GM21360 (cell line): ENCODE results near the gene SNX5.
A peak's percentile ranks its signal among the peaks of the same experiment; 100 is the strongest.

Source experiments
- ATAC-seq: cut with Tn5 transposase; IDR thresholded peaks from one replicate; pipeline ENCODE4 v1.9.1; 2021; ENCODE audit warnings: mild to moderate bottlenecking, moderate library complexity; ENCODE audit not compliant: unreplicated experiment

The SNX5 gene

DNA sequence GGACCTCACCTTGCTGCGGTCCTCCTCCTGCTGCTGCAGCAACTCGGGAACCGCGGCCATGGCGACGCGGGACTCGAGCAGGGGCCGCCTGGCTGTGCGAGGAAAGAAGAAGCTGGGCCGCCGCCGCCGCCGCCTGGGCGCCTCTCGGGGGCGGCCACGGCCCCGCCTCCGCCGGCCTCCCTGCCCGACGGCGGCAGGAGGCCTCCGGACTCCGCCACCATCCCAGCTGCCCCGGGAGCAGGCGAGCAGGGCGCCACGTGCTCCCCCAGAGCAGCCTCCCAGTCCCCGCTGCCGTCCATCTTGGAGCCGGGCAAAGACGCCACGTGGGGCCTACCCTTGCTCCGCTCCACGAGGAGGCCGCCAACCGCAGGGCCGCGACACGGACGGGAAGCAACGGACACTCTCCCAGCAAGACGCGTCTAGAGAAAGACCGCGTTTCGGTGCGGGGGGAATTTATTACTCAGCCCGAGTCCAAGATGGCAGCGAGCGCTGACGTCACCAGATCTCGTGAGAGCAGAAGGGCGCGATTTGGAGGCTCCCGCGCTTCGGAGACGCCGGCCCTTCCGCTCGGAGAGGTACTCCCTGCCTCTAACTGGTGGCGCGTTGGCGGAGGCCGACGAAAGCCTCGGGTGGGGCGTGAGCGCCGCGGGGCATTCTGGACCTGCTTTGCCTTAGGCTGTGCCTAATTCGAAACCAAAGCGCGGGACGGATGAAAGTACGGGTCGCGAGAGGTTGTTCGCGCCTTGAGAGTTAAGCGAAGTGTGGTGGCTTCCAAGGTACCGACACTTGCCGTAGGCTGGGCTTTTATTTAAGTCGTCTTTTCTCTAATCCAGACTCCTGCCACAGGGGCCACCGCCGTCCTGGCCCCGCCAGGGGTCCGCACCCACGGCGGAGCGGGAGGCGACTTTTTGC is at the start of gene SNX5, which contains the start of gene MGME1:
SNX5 (minus strand) TSS at position 429 of the 912 bp plus-strand sequence; CDS start at position 60, 369 bp downstream.
MGME1 (plus strand) TSS at position 653 of the 912 bp plus-strand sequence. CDS start 842 bp downstream, outside the sequence.
- ATAC-seq = peak; percentile 78

DNA sequence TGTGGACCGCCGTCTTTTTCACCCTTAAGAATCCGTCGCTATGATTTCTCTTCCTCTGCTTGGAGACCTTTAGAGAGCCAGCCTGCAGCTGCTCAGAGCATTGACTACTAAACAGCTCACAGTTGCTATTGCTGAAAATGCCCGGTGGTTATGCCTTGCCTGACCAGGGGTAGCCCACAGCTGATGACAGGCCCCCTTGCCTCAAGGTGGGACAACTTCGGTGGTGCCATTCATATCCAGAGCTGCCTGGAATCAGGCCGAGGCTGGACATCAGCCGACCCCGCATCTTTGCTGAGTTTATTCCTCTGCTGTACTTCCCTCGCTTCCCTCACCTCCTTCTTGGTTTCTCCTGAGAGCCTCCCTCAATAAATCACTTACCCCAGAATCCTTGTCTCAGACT is 49.5 kb upstream of the SNX5 start:
- no peak for ATAC-seq

DNA sequence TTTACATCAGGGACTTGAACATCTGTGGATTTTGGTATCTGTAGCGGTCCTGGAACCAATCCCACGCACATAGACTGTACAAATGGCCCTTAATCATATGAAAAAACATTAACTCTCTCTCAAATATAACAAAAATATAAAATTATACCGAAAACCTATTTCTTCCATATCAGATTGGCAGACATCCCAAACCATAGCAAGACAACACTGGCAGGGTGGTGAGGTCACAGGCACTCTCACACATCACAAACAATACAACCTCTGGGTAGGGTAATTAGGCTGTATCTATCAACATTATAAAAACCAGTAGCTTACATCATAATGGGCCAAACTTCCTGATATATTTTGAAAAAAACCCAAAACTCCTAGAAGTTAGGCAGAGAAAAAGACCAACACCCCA is 48.2 kb upstream of the SNX5 start:
- no peak for ATAC-seq

DNA sequence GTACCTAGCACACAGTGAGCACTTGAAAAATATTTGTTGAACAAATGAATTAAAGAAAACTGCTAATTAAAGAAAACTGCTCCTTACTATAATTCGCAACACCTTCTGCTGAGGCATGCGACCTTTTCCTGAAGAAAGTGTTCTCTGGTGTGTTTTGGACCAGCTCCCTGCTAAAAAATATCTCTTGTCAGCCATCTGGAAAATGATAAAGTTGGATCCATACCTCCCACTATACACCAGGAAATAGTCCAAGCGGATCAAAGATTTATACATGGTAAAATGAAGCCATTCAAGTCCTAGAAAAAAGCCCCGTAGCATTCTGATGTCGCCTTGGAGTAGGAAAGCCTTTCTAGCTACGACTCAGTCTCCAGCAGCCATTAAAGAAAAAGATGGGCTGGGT is 45.8 kb upstream of the SNX5 start:
- no peak for ATAC-seq

DNA sequence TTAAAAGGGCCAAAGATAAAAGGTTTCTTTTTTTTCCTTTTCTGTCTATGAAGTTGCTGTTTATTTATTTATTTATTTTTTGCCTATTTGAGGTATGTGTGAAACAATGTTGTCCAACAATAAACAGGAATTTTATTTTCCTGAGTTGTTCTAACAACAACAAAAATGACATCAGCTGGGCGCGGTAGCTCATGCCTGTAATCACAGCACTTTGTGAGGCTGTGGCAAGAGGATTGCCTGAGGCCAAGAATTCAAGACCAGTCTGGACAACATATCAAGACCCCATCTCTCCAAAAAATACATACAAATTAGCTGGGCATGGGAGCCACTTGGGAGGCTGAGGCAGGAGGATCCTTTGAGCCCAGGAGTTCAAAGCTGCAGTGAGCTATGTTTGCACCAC is 44.3 kb upstream of the SNX5 start:
- ATAC-seq = no peak

DNA sequence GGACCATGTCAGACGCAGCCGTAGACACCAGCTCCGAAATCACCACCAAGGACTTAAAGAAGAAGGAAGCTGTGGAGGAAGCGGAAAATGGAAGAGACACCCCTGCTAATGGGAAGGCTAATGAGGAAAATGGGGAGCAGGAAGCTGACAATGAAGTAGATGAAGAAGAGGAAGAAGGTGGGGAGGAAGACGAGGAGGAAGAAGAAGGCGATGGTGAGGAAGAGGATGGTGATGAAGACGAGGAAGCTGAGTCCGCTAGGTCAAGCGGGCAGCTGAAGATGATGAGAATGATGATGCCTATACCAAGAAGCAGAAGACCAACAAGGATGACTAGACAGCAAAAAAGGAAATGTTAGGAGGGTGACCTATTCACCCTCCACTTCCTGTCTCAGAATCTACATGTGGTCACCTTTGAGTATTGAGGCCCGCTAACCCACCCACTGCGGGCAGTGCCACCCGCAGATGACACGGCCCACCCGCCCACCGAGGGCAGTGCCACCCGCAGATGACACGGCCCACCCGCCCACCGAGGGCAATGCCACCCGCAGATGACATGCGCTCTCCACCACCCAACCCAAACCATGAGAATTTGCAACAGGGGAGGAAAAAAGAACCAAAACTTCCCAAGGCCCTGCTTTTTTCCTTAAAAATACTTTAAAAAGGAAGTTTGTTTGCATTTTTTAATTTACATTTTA is 43.5 kb upstream of the SNX5 start:
- ATAC-seq = no peak

DNA sequence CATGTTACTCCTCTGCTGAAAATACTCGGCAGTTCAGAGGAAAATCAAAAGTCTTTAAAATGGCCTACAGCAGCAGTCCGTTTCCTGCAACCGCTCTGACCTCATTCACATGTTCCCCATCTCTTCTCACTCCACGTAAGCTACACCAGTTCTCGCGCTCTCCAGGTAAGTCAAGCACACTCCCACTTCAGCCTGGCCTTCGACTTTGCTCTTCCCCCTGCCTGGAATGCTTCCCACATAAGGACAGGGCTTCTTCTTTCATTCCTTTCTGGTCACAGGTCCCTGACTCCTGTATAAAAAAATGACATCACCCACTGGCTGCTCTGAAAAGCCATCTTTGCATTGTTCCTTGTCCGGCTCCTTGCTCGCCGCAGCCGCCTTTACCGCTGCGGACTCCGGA is 42.9 kb upstream of the SNX5 start:
- no peak for ATAC-seq

DNA sequence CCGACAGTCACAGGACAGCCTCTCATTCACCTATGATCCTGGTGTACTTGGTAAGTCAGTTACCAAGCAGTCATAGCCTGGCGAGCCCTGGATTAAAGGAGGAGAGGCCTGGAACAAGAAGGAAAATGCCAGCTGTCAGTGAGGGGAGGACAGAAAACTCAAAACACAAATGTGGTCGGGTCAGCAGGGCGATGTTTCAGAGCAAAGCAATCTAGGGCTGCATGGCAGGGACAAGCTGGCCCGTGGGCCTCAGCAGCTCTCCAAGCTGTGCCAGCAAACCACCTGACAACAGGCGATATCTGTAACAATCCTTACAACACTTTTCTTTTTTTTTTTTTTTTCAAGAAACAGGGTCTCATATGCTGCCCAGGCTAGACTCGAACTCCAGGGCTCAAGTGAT is 40.5 kb upstream of the SNX5 start:
- no peak for ATAC-seq

DNA sequence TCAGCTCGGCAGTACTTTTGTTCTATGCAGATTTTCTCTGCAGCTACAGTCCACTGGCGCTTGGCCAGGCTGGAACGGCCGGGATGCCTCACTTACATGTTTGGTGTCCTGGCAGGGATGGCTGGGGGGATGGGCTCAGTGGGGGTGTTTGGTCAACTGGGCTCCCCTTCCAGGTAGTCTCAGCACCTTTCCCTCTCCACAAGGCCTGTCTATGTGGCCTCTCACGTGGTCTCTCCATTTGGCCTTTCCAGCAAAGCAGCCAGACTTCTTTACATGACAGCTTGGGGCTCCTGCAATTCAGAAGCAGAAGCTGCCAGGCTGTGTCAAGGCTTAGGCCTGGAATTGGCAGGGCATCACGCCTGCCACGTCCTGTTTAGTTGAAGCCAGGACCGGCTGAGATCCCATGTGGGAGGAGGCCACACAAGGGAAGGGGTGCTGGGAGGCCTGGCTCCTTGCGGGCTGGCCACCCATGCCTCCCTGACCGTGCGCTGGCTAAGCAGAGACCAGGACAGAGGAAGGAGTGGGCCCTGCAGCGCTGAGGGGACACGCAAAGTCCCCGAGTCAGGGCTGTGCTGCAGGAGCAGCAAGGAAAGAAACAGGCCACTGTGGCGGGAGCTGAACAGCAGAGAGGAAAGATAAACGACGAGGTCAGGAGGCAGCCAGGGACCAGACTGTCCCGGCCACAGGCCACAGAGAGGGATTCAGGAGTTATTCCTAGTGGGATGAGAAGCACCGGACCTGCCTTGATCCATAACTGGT is 39.1 kb upstream of the SNX5 start:
- ATAC-seq = no peak

DNA sequence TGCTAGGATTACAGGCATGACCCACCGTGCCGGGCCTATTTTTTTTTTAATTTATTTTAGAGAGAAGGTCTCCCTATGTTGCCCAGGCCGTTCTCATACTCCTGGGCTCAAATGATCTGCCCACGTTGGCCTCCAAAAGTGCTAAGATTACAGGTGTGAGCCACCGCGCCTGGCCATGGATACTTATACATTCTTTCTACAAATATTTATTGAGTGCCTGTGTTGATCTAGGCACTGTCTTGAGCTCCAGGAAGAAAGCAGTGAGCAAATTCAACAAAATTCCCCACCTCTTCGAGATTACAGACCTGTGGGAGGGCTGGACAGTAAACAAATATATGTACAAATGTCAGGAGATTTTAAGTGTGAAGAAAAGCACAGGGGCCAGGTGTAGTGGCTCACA is 38.1 kb upstream of the SNX5 start:
- ATAC-seq = no peak

DNA sequence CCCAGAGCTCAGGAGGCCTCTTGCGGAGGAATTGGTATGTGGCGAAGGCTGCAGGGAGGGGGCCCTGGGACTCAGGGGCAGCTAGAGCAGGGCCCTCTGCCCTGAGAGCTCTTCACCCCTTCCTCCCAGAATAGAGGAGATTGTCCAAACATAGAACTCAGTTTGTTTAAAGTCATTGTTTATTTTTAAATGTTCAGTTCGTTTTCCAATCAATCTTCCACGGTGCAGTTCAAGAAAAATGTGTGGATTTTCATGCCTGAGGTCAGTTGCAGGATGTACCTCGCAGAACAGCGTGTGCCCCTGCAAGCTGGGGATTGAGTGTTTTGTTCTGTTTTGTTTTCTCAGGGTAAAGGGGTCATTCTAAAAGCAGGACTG is 37.4 kb upstream of the SNX5 start:
- ATAC-seq = no peak

DNA sequence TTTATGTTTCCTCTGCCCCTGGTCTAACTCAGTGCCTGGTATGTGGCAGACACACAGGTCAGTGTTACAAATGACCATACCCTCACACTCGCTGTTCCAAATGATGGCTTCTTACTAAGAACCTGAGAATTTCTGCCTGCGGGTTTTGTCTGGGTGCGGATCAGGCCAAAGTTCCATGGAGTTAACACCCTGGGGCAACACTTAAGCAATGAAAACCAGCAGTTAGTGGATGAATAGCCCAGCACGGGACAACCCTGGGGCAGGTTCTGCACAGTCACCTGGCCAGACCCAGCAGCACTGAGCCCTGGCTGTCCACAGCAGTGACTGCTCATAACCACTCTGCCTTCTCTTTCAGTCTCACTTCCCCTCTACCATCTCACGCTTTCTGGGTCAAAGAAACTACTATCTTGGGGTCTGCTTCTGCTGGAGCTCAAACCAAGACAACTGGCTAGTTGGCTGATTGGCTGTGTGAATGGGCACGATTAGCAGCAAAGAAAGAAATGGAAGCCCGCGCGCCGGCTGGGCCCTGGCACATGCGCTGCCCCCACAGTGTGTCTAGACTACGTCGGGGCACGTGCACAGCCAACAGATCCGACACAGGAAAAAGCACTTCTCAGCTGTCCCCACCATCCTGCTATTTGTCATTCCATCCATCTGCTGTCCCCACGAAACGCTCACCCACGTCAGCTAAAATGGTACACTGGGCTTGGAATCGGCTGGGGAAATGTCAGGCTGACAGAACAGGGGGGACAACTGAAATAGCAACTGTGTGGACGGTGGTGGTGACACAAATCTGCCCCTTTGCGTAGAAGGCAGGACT is 36.8 kb upstream of the SNX5 start:
- peak; percentile 83 for ATAC-seq

DNA sequence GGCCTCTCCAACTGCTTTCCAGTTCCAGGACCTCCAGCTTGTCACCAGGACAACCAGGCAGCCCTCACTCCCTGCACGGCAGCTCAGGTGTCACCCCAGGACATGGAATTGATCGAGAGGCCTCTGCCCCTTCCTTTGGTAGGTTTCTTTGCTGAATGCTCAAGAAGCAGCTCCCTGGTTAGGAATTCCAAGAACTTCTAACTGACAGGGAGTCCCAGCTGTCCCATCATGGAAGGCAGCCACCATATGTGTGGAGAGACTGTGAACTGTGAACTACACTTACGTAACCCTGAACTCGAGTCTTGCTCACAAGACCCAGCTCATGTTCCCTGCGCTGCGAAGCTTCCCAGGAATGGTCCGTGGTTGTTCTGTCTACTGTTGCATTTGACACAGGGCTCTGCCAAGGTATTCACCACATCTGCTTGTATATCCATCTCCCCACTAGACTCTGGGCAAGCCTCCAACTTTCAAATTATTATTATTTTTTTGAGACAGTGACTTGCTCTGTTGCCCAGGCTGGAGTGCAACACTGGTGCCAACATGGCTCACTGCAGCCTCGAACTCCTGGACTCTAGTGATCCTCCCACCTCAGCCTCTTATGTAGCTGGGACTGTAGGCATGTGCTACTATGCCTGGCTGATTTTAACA is 35.9 kb upstream of the SNX5 start:
- ATAC-seq = no peak

DNA sequence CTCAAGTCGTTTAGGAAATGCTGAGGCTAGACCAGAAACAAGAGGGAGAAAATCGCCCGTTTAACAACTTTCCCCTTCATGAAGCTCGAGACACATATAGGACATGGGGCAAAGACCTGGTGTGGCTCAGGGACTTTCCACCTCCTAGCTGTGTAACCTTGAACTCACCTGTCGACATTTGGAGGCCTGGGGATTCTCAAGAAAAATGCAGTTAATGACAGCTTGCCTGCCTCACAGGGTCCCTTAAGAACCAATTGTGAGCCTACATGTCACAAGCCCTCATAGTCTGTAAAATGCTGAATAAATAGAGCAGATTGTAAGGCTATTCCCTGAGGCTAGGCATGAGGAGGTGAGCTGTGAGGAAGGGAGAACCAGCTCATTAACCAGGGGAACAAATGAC is 35.3 kb upstream of the SNX5 start:
- peak; percentile 45 for ATAC-seq

DNA sequence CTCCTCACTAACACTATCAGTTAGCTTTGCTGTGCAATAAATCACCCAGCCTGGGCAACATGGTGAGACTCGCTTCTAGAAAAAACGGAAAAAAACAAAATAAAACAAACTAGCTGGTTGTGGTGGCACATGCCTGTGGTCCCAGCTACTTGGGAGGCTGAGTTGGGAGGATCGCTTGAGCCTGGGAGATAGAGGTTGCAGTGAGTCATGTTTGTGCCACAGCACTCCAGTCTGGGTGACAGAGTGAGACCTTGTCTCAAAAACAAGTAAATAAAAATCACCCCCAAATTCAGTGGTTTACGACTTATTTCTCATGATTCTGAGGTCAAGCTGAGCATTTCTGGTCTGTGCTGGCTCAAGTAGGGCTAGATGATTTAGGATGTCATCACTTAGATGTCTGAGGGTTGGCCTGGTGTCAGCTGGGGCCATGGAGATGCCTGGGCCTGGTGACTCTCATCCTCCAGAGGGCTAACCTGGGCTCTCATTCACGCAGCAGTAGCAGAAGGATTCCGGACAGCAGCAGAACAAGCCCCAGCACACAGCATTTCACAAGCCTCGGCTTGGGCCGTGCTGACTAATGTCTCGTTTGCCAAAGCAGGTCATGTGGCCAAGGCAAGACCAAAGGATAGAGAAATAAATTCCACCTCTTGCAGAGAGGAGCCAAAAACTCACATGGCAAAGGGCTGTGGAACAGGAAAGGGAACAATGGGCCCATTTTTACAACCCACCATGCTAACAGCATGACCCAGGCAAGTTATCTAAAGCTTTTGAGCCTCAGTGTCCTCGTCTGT is 32.7 kb upstream of the SNX5 start:
- ATAC-seq = no peak

DNA sequence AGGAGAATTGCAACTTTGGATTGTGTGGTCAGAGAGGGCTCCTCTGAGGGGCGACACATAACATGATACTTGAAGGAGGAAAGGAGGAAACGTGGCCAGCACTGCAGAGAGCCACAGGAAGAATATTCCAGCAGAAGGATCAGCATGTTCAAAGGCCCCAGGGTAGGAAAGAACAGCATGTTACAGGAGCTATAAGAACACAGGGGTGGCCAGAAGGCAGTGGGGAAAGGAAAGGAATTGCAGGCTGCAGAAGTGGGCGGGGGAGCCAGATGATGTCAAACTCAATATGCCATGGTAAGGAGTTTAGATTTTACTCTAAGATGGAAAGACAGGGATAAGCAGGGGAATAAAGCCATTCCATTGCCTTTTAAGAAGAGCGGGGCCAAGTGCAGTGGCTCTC is 31.0 kb upstream of the SNX5 start:
- no peak for ATAC-seq

DNA sequence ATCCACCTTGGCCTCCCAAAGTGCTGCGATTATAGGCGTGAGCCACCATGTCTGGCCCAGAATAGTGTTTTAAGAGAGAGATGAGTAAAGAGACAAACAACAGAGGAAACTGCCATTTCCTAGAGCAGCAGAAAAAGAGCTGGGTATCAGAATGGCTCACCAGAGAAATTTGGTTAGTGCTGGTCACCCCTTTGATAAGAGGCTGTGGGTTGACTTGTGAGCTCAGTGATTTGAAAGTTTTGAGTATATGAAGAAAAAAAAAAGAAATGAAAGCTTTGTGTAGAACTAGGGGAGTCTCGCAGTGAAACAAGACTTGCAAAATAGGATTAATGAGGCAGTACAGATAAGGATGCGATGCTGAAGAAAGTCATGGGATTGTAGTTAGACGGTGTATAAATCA is 29.9 kb upstream of the SNX5 start:
- no peak for ATAC-seq

DNA sequence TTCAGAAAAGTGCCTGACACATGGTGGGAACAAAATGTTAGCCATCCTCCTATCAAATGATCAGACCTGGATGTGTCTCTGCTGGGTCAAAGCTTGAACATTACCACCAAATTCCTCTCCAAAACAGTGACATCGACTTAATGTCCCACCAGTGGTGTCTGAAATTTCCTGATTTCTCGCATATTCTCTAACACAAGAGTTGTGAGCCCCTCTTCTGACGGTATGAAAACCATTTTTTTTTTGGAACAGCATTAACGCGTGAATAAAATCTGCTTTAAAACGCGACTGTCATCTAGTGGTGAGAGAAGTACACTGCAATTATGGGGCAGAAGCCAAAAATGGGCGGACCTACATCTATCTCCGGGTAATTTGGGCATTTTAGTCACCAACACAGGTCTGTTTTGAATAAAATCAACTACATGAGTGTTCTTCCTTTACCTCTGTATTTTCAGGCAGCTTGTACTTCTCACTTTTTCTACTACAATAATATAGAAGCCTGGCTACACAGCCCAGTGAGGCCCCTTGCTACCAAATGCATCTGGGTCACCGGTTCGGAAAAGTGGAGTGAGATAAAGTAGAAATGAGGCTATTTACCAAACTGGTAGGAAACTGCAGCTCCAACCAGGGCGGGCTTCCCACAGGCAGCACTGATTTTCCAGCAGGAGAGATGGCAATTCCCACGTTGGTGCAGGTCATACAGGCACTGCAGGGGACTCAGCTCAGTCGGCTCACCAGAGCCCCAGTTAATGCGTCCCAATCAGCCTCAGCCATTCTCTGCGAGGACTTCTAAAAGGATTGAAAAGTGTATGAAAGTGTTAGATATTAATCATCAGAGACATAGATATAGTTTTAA is 27.6 kb upstream of the SNX5 start:
- ATAC-seq = peak; percentile 59
